ENCODE data around the gene VMP1. TPM values are rescaled to one million over a fixed set of nuclear protein-coding genes. Genes with fewer than 3 reads are reported as not detected.

Gene VMP1
- total and polyA plus RNA-seq, 2 of the 13 experiments (the other 11 are each of a cell fraction or from before 2014, with no cell fraction given), result 186 to 271 TPM

DNA sequence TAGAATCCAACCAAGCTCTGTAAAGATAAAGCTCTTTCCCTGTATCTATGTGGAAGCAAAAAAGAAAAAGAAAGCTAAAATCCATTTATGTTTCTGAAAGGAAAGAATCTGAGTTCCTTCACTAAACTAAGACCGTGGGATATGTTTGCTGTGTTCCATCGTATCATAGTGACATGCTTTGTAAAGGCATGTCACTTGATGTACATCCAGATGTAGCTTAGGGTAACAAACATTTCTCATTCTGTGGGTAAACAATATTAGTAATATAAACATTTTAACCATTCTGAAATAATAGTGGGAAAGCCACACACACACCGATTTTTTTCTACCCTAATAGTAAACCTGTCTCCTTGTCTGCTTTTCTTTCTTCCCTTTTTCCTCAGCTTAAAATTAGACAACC lies 107.2 kb downstream of the VMP1 start:
- no TSS peak for BruUV-seq (replicated peaks)

More for the DNA sequence above, 107.2 kb downstream of the VMP1 start:
- Histone ChIP-seq H2AFZ (ENCODE audit: low read length) (no peak overlapping the region), H3K4me1 (ENCODE audit: insufficient read depth, low read length) (peaks cover 10% of the 10 kb centered on the region), H3K79me2 (ENCODE audit: insufficient read depth, low read length) (no peaks in the 10 kb centered on the region), H3K27me3 (ENCODE audit: control insufficient read depth in 1 of 2, insufficient read depth in 2 of 2, low read length in 2 of 2) (no peaks in the 10 kb centered on the region), H3K4me2 (ENCODE audit: low read depth, low read length) (no peak overlapping the region), H3K36me3 (replicated peaks in 1 of 2; ENCODE audit: control insufficient read depth in 1 of 2, insufficient read depth in 2 of 2, low read length in 2 of 2) (peaks cover 7 to 36% of the 10 kb centered on the region in 2 experiments), H3K9ac (ENCODE audit: insufficient read depth, low read depth, low read length) (no peak overlapping the region), H4K20me1 (ENCODE audit: insufficient read depth, low read length) (no peaks in the 10 kb centered on the region), H3K4me3 (replicated peaks in 1 of 3; ENCODE audit: insufficient read depth in 1 of 3, low read depth in 2 of 3, low read length in 3 of 3) (no peak overlapping the region), H3K9me3 (ENCODE audit: low read length) (no peaks in the 10 kb centered on the region), H3K27ac (ENCODE audit: extremely low read length, insufficient read depth, low read length) (no peak overlapping the region)
- POLR2A ChIA-PET, result interaction anchor here (1.5 to 1.9 kb wide), 3 partner anchors 15 to 28 kb away, joined by 5 to 7 read pairs (median 5); no protein-coding TSS in a partner anchor
- 93% methylated on average over 3 of the region's 3 CpGs for WGBS (ENCODE audit: low lambda C conversion rate)
- CTCF ChIA-PET (ENCODE audit: low intra/inter-chr PET ratio, low total read pairs), result no interaction called here
- intact Hi-C loops (cut with micrococcal nuclease; ENCODE audit: unreplicated experiment), result no loop called here
- TF ChIP-seq ZNF317 (CRISPR knock-in tag; IDR thresholded peaks at IDR 0.05), result no peak
- TF ChIP-seq MAFK (conservative IDR thresholded peaks at IDR 0.05 in 1 of 2, IDR thresholded peaks at IDR 0.05 in 1 of 2; ENCODE audit: low read length in 2 of 2), result no peak
- no peak for TF ChIP-seq ZNF841 (CRISPR knock-in tag; IDR thresholded peaks at IDR 0.05; ENCODE audit: borderline replicate concordance)
- TF ChIP-seq, protein P1, sequence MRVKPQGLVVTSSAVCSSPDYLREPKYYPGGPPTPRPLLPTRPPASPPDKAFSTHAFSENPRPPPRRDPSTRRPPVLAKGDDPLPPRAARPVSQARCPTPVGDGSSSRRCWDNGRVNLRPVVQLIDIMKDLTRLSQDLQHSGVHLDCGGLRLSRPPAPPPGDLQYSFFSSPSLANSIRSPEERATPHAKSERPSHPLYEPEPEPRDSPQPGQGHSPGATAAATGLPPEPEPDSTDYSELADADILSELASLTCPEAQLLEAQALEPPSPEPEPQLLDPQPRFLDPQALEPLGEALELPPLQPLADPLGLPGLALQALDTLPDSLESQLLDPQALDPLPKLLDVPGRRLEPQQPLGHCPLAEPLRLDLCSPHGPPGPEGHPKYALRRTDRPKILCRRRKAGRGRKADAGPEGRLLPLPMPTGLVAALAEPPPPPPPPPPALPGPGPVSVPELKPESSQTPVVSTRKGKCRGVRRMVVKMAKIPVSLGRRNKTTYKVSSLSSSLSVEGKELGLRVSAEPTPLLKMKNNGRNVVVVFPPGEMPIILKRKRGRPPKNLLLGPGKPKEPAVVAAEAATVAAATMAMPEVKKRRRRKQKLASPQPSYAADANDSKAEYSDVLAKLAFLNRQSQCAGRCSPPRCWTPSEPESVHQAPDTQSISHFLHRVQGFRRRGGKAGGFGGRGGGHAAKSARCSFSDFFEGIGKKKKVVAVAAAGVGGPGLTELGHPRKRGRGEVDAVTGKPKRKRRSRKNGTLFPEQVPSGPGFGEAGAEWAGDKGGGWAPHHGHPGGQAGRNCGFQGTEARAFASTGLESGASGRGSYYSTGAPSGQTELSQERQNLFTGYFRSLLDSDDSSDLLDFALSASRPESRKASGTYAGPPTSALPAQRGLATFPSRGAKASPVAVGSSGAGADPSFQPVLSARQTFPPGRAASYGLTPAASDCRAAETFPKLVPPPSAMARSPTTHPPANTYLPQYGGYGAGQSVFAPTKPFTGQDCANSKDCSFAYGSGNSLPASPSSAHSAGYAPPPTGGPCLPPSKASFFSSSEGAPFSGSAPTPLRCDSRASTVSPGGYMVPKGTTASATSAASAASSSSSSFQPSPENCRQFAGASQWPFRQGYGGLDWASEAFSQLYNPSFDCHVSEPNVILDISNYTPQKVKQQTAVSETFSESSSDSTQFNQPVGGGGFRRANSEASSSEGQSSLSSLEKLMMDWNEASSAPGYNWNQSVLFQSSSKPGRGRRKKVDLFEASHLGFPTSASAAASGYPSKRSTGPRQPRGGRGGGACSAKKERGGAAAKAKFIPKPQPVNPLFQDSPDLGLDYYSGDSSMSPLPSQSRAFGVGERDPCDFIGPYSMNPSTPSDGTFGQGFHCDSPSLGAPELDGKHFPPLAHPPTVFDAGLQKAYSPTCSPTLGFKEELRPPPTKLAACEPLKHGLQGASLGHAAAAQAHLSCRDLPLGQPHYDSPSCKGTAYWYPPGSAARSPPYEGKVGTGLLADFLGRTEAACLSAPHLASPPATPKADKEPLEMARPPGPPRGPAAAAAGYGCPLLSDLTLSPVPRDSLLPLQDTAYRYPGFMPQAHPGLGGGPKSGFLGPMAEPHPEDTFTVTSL (CRISPR knock-in tag; IDR thresholded peaks at IDR 0.05; ENCODE audit: borderline replicate concordance), result no peak
- TF ChIP-seq ATAD3A (CRISPR knock-in tag; IDR thresholded peaks at IDR 0.05), result no peak
- TF ChIP-seq ZSCAN9 (CRISPR knock-in tag; IDR thresholded peaks at IDR 0.05; ENCODE audit: borderline replicate concordance), result no peak
- TF ChIP-seq, protein P2, sequence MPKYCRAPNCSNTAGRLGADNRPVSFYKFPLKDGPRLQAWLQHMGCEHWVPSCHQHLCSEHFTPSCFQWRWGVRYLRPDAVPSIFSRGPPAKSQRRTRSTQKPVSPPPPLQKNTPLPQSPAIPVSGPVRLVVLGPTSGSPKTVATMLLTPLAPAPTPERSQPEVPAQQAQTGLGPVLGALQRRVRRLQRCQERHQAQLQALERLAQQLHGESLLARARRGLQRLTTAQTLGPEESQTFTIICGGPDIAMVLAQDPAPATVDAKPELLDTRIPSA (CRISPR knock-in tag; IDR thresholded peaks at IDR 0.05; ENCODE audit: borderline replicate concordance), result no peak
- TF ChIP-seq, protein P3, sequence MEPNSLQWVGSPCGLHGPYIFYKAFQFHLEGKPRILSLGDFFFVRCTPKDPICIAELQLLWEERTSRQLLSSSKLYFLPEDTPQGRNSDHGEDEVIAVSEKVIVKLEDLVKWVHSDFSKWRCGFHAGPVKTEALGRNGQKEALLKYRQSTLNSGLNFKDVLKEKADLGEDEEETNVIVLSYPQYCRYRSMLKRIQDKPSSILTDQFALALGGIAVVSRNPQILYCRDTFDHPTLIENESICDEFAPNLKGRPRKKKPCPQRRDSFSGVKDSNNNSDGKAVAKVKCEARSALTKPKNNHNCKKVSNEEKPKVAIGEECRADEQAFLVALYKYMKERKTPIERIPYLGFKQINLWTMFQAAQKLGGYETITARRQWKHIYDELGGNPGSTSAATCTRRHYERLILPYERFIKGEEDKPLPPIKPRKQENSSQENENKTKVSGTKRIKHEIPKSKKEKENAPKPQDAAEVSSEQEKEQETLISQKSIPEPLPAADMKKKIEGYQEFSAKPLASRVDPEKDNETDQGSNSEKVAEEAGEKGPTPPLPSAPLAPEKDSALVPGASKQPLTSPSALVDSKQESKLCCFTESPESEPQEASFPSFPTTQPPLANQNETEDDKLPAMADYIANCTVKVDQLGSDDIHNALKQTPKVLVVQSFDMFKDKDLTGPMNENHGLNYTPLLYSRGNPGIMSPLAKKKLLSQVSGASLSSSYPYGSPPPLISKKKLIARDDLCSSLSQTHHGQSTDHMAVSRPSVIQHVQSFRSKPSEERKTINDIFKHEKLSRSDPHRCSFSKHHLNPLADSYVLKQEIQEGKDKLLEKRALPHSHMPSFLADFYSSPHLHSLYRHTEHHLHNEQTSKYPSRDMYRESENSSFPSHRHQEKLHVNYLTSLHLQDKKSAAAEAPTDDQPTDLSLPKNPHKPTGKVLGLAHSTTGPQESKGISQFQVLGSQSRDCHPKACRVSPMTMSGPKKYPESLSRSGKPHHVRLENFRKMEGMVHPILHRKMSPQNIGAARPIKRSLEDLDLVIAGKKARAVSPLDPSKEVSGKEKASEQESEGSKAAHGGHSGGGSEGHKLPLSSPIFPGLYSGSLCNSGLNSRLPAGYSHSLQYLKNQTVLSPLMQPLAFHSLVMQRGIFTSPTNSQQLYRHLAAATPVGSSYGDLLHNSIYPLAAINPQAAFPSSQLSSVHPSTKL (CRISPR knock-in tag; IDR thresholded peaks at IDR 0.05), result no peak
- TF ChIP-seq PCBP2 (optimal IDR thresholded peaks at IDR 0.05; ENCODE audit: low read depth, low read length, poor library complexity, severe bottlenecking), result no peak
- TF ChIP-seq, protein P4, sequence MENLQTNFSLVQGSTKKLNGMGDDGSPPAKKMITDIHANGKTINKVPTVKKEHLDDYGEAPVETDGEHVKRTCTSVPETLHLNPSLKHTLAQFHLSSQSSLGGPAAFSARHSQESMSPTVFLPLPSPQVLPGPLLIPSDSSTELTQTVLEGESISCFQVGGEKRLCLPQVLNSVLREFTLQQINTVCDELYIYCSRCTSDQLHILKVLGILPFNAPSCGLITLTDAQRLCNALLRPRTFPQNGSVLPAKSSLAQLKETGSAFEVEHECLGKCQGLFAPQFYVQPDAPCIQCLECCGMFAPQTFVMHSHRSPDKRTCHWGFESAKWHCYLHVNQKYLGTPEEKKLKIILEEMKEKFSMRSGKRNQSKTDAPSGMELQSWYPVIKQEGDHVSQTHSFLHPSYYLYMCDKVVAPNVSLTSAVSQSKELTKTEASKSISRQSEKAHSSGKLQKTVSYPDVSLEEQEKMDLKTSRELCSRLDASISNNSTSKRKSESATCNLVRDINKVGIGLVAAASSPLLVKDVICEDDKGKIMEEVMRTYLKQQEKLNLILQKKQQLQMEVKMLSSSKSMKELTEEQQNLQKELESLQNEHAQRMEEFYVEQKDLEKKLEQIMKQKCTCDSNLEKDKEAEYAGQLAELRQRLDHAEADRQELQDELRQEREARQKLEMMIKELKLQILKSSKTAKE (CRISPR knock-in tag; IDR thresholded peaks at IDR 0.05; ENCODE audit: borderline replicate concordance), result no peak
- no peak for TF ChIP-seq SMYD3 (CRISPR knock-in tag; IDR thresholded peaks at IDR 0.05)
- FAIRE-seq (no peak), DNase-seq (ENCODE audit: low spot score) (no peak), ATAC-seq (no peak)
- in situ Hi-C loops (cut with HindIII; ENCODE audit: extremely low pct_ligation_motif_present, low pct_unique_long_range_greater_than_20kb), result no loop called here
